ENCODE measurements around the gene PACSIN2.

The PACSIN2 gene

GRCh38 chr22:42871146-42872050 is 143.6 kb downstream of the PACSIN2 start:
- peaks cover 54% of the 10 kb centered on the region for H3K36me3 ChIP-seq (ENCODE audit: insufficient read depth, low read length)
- H2AFZ ChIP-seq (ENCODE audit: low read depth, low read length): no peak overlapping the region
- H3K9me3 ChIP-seq (ENCODE audit: insufficient read depth, low read length, severe bottlenecking): no peaks in the 10 kb centered on the region
- TF ChIP-seq CTCF (IDR thresholded peaks at IDR 0.05; ENCODE audit: borderline replicate concordance, extremely low read depth, low read length, poor library complexity, severe bottlenecking) (no peak), EZH2 (IDR thresholded peaks at IDR 0.05; ENCODE audit: borderline replicate concordance, low read depth, low read length, severe bottlenecking) (no peak)
- no peaks in the 10 kb centered on the region for H3K79me2 ChIP-seq (ENCODE audit: insufficient read depth, low read length)
- H3K9ac ChIP-seq (ENCODE audit: low read depth, low read length): no peak overlapping the region
- no peak overlapping the region for H3K4me3 ChIP-seq (ENCODE audit: low read depth in 1 of 2, low read length in 2 of 2)
- DNase-seq (no peak), ATAC-seq (ENCODE audit: insufficient read depth, low read depth) (no peak)
- no peak overlapping the region for H3K27ac ChIP-seq (ENCODE audit: low read length)
- H3K27me3 ChIP-seq (ENCODE audit: insufficient read depth, low read length, poor library complexity): no peaks in the 10 kb centered on the region
- no peaks in the 10 kb centered on the region for H3K4me1 ChIP-seq (ENCODE audit: insufficient read depth, low read length)
- no peak overlapping the region for H3K4me2 ChIP-seq (ENCODE audit: insufficient read depth, low read length)
- H4K20me1 ChIP-seq (ENCODE audit: insufficient read depth, low read length): peaks cover 10% of the 10 kb centered on the region; the same call in 1 of the 2 replicates

- Histone ChIP-seq H3K27me3 (ENCODE audit: insufficient read depth, low read length, poor library complexity) (no peaks in the 10 kb centered on the region), H3K9ac (ENCODE audit: low read depth, low read length) (no peak overlapping the region), H4K20me1 (ENCODE audit: insufficient read depth, low read length) (peaks cover 9% of the 10 kb centered on the region; the same call in 1 of the 2 replicates), H3K79me2 (ENCODE audit: insufficient read depth, low read length) (no peaks in the 10 kb centered on the region), H3K4me1 (ENCODE audit: insufficient read depth, low read length) (no peaks in the 10 kb centered on the region), H3K4me3 (ENCODE audit: low read depth in 1 of 2, low read length in 2 of 2) (no peak overlapping the region), H2AFZ (ENCODE audit: low read depth, low read length) (no peak overlapping the region), H3K27ac (ENCODE audit: low read length) (no peak overlapping the region), H3K4me2 (ENCODE audit: insufficient read depth, low read length) (no peak overlapping the region), H3K36me3 (ENCODE audit: insufficient read depth, low read length) (peaks cover 40% of the 10 kb centered on the region), H3K9me3 (ENCODE audit: insufficient read depth, low read length, severe bottlenecking) (no peaks in the 10 kb centered on the region)
- no peak for DNase-seq
- TF ChIP-seq CTCF (IDR thresholded peaks at IDR 0.05; ENCODE audit: borderline replicate concordance, extremely low read depth, low read length, poor library complexity, severe bottlenecking): no peak
- no peak for TF ChIP-seq EZH2 (IDR thresholded peaks at IDR 0.05; ENCODE audit: borderline replicate concordance, low read depth, low read length, severe bottlenecking)
- ATAC-seq (ENCODE audit: insufficient read depth, low read depth): no peak
These were observed 145.0 kb downstream of the PACSIN2 start for GRCh38 chr22:42869888-42870480.

DNA sequence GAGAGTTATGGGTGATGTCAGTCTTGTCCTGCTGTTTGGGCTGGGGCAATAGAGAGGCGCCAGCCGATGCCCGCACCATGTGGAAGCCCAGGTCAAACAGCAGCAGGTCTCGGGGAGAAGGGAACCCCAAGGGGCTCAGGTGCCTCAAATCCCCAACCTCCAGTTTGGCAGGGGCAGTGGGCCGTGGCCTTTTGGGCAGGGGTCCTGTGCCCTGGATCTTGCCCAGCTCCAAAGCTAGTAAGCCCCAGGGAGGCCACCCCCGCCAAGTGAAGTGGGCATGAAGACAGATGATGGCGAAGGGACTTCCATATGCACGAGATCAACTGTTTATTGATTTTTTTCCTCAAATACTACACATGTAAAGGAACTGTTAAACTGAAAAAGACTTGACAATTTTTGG is 145.5 kb downstream of the PACSIN2 start:
- Histone ChIP-seq H3K36me3 (ENCODE audit: insufficient read depth, low read length) (peaks cover 38% of the 10 kb centered on the region), H3K79me2 (ENCODE audit: insufficient read depth, low read length) (no peaks in the 10 kb centered on the region), H3K4me3 (ENCODE audit: low read depth in 1 of 2, low read length in 2 of 2) (no peak overlapping the region), H3K9me3 (ENCODE audit: insufficient read depth, low read length, severe bottlenecking) (no peaks in the 10 kb centered on the region), H3K4me2 (ENCODE audit: insufficient read depth, low read length) (no peak overlapping the region), H3K27me3 (ENCODE audit: insufficient read depth, low read length, poor library complexity) (no peaks in the 10 kb centered on the region), H2AFZ (ENCODE audit: low read depth, low read length) (no peak overlapping the region), H4K20me1 (ENCODE audit: insufficient read depth, low read length) (peaks cover 9% of the 10 kb centered on the region; the same call in 1 of the 2 replicates), H3K9ac (ENCODE audit: low read depth, low read length) (no peak overlapping the region), H3K4me1 (ENCODE audit: insufficient read depth, low read length) (no peaks in the 10 kb centered on the region), H3K27ac (ENCODE audit: low read length) (no peak overlapping the region)
- no peak for ATAC-seq (ENCODE audit: insufficient read depth, low read depth)
- TF ChIP-seq EZH2 (IDR thresholded peaks at IDR 0.05; ENCODE audit: borderline replicate concordance, low read depth, low read length, severe bottlenecking) (no peak), CTCF (IDR thresholded peaks at IDR 0.05; ENCODE audit: borderline replicate concordance, extremely low read depth, low read length, poor library complexity, severe bottlenecking) (no peak)
- DNase-seq: no peak
